Mesodermal cell (in vitro differentiated cells): ENCODE results near the gene CHRD.
"Not testable (repeated sequence)": the region's sequence is repeated elsewhere in the genome, so short reads cannot be mapped to it uniquely, and the experiment has no call there.

Experiments
- H3K27ac ChIP-seq: 2 replicates; pipeline ENCODE4 v1.7.0; 2013; ENCODE audit warnings: mild to moderate bottlenecking, low read depth, low read length, moderate library complexity; ENCODE audit not compliant: severe bottlenecking
- H3K36me3 ChIP-seq: 2 replicates; pipeline ENCODE4 v1.7.1; 2013; ENCODE audit warnings: mild to moderate bottlenecking, low read length, moderate library complexity; ENCODE audit not compliant: control insufficient read depth, insufficient read depth
- H3K4me1 ChIP-seq: one replicate; pipeline ENCODE4 v1.7.1; 2013; ENCODE audit warnings: mild to moderate bottlenecking, low read length; ENCODE audit not compliant: insufficient read depth, control insufficient read depth, poor library complexity, severe bottlenecking
- H3K4me3 ChIP-seq: 2 replicates; pipeline ENCODE4 v1.7.0; 2013; ENCODE audit warnings: low read length, control low read depth, mild to moderate bottlenecking; ENCODE audit not compliant: insufficient read depth, poor library complexity, severe bottlenecking; ENCODE audit errors: extremely low read depth
- H3K9me3 ChIP-seq: 2 replicates; pipeline ENCODE4 v1.7.1; 2013; ENCODE audit warnings: mild to moderate bottlenecking, low read length, moderate library complexity; ENCODE audit not compliant: control insufficient read depth
- WGBS, 2 experiments: methylation state at CpG; one replicate each; pipeline ENCODE4 v1.1.5; 2013; ENCODE audit warnings: missing lambda C conversion rate in 2 of 2; ENCODE audit not compliant: insufficient coverage in 2 of 2; 5-methylcytosine and 5-hydroxymethylcytosine counted together

The CHRD gene

DNA sequence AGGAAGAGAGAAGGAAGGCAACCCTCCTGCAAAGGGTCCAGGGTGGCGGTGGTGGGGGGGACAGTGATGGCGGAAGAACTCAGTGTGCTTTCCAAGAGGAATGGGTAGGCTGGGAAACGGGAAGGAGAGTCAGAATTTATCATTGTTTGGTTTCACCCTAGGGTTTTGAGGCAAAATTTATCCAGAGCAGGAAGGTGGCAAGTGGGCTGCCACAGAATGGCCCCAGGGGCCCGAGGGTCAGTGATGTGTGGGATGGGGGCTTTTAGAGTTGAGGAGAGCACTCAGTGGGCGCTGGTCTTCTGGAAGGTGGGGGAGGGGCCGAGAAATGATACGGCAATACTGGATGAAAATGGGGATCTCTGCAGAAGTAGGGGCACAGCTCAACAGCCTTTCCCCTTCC lies 41.9 kb upstream of the CHRD start:
- no peak overlapping the region for H3K27ac ChIP-seq
- no peak overlapping the region for H3K4me3 ChIP-seq
- H3K4me1 ChIP-seq, result peaks cover 50% of the 10 kb centered on the region
- H3K9me3 ChIP-seq, result no peaks in the 10 kb centered on the region
- WGBS, 2 experiments, result 87 to 95% methylated on average over 3 to 7 of the region's 7 CpGs
- H3K36me3 ChIP-seq, result peaks cover 42% of the 10 kb centered on the region

DNA sequence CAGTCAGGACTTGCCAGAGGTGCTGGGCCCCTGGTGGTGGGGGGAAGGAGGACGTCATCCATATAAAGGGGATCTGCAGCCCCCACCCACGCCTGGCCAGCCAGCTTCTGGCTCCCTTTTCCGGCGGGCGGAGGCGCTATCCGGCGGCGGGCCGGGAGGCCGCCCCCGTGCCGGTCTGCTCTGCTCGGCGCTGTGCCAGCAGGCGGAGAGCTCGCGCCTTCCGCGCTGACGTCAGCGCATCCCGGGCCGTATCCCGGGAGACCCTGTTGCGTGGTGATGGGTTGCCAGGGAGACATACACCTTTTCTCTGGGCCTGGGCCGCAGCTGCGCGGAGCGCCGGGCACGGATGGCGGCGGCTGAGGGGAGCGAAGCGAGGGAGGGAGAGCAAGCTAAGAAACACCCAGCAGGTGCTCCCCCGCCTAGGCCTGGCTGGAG lies 41.3 kb upstream of the CHRD start:
- Histone ChIP-seq H3K36me3 (peaks cover 37% of the 10 kb centered on the region), H3K9me3 (no peaks in the 10 kb centered on the region), H3K4me3 (no peak overlapping the region), H3K4me1 (peaks cover 50% of the 10 kb centered on the region), H3K27ac (no peak overlapping the region)
- WGBS, 2 experiments, result 22 to 41% methylated on average over 20 to 23 of the region's 37 CpGs

DNA sequence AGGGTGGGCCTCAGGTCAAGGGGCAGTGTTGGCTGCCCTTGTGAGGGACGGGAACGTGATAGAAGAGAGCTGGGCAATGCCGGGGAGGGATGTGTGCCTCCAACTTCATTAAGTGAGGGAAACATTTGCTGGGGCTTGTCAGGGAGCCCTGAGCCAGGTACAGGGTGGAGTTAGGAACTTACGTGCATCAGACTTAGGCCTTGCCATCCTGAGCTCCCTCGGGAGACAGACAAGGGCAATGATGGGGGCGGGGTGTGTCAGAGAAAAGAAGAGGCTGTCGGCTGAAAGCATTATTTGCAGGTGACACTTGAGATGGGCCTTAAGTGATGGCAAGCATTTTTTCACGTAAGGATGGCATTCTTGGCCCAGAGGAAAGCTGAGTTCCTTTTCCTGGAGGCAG lies 40.9 kb upstream of the CHRD start:
- no peak overlapping the region for H3K4me3 ChIP-seq
- peaks cover 48% of the 10 kb centered on the region for H3K4me1 ChIP-seq
- H3K36me3 ChIP-seq, result peaks cover 35% of the 10 kb centered on the region
- WGBS, 2 experiments, result 64 to 81% methylated on average over 6 to 8 of the region's 8 CpGs
- H3K9me3 ChIP-seq, result no peaks in the 10 kb centered on the region
- no peak overlapping the region for H3K27ac ChIP-seq

DNA sequence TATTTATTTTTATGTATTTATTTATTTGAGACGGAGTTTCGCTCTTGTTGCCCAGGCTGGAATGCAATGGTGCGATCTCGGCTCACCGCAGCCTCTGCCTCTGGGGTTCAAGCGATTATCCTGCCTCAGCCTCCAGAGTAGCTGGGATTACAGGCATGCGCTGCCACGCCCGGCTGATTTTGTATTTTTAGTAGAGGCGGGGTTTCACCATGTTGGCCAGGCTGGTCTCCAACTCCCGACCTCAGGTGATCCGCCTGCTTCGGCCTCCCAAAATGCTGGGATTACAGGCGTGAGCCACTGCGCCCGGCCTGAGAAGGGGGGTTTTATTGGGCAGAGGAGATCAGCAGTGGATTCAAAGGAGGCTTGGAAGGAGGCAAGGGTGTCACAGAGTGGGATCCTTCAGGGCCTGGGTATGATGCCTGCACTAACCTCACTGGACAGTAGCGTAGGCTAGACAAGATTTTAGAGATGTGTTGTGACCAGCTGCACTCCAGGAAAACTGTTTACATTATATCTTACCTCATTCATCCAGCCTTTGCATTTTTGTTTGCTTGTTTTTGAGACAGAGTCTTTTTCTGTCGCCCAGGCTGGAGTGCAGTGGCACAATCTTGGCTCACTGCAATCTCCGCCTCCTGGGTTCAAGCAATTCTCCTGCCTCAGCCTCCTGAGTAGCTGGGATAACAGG lies 40.3 kb upstream of the CHRD start:
- H3K27ac ChIP-seq, H3K4me3 ChIP-seq: not testable (repeated sequence)
- WGBS, 2 experiments, result 92 to 96% methylated on average over 15 to 18 of the region's 19 CpGs

DNA sequence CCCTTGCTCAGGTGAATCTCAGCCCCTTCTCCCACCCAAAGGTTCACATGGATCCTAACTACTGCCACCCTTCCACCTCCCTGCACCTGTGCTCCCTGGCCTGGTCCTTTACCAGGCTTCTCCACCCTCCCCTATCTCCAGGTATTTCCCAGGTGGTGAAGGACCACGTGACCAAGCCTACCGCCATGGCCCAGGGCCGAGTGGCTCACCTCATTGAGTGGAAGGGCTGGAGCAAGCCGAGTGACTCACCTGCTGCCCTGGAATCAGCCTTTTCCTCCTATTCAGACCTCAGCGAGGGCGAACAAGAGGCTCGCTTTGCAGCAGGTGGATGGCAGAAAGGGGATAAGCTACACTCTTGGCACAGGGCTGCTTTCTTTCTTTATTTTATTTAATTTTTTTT lies 37.9 kb upstream of the CHRD start:
- peaks cover 44% of the 10 kb centered on the region for H3K4me1 ChIP-seq
- H3K27ac ChIP-seq, result no peak overlapping the region
- H3K9me3 ChIP-seq, result no peaks in the 10 kb centered on the region
- H3K4me3 ChIP-seq, result no peak overlapping the region
- H3K36me3 ChIP-seq, result peaks cover 24% of the 10 kb centered on the region
- WGBS, 2 experiments, result 94 to 95% methylated on average over 7 of the region's 7 CpGs

More for the DNA sequence above, 40.3 kb upstream of the CHRD start:
- peaks cover 29% of the 10 kb centered on the region for H3K36me3 ChIP-seq
- H3K9me3 ChIP-seq, result not testable (repeated sequence)
- H3K4me1 ChIP-seq, result peaks cover 42% of the 10 kb centered on the region

DNA sequence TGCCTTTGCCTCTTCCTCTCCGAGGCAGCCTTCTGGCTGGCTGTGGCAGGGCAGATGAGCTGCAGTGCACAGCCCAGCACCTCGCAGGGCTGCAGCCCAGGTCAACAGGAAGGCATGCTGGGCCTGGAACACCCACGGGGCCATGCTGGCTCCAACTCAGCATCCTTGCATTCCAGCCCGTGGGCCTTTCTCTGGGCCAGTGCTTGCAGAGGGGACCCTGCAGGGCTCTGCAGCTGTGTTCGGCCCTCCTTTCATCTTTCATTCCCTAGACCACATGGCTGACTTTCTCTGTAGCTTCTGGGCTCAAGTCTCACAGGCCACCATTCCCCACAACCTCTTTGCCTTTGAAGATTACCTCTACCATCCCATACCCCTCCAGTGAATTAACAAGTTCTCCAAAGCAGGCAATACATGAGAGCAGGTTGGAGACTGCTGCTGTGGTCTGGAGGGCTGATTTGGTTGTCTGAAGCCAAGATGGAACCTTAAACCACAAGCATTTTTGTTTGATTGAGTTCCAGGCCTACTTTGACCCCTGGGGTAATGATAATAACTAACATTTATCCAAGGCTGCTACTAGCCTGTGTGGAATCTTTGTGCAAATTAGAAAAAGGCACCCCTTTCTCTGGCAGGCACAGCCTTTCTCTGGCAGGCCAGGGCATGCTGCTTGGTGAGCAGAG lies 36.5 kb upstream of the CHRD start:
- Histone ChIP-seq H3K36me3 (peaks cover 31% of the 10 kb centered on the region), H3K27ac (no peak overlapping the region), H3K4me3 (no peak overlapping the region), H3K4me1 (peaks cover 46% of the 10 kb centered on the region), H3K9me3 (no peaks in the 10 kb centered on the region)
- 64 to 84% methylated on average over 4 to 5 of the region's 5 CpGs for WGBS, 2 experiments

DNA sequence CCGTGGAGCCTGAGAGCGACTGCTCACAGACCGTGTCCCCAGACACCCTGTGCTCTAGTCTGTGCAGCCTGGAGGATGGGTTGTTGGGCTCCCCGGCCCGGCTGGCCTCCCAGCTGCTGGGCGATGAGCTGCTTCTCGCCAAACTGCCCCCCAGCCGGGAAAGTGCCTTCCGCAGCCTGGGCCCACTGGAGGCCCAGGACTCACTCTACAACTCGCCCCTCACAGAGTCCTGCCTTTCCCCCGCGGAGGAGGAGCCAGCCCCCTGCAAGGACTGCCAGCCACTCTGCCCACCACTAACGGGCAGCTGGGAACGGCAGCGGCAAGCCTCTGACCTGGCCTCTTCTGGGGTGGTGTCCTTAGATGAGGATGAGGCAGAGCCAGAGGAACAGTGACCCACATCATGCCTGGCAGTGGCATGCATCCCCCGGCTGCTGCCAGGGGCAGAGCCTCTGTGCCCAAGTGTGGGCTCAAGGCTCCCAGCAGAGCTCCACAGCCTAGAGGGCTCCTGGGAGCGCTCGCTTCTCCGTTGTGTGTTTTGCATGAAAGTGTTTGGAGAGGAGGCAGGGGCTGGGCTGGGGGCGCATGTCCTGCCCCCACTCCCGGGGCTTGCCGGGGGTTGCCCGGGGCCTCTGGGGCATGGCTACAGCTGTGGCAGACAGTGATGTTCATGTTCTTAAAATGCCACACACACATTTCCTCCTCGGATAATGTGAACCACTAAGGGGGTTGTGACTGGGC lies 35.1 kb upstream of the CHRD start:
- WGBS, 2 experiments, result 75 to 94% methylated on average over 11 to 16 of the region's 24 CpGs
- Histone ChIP-seq H3K9me3 (no peaks in the 10 kb centered on the region), H3K27ac (no peak overlapping the region), H3K4me1 (peaks cover 40% of the 10 kb centered on the region), H3K4me3 (no peak overlapping the region), H3K36me3 (peaks cover 34% of the 10 kb centered on the region)

DNA sequence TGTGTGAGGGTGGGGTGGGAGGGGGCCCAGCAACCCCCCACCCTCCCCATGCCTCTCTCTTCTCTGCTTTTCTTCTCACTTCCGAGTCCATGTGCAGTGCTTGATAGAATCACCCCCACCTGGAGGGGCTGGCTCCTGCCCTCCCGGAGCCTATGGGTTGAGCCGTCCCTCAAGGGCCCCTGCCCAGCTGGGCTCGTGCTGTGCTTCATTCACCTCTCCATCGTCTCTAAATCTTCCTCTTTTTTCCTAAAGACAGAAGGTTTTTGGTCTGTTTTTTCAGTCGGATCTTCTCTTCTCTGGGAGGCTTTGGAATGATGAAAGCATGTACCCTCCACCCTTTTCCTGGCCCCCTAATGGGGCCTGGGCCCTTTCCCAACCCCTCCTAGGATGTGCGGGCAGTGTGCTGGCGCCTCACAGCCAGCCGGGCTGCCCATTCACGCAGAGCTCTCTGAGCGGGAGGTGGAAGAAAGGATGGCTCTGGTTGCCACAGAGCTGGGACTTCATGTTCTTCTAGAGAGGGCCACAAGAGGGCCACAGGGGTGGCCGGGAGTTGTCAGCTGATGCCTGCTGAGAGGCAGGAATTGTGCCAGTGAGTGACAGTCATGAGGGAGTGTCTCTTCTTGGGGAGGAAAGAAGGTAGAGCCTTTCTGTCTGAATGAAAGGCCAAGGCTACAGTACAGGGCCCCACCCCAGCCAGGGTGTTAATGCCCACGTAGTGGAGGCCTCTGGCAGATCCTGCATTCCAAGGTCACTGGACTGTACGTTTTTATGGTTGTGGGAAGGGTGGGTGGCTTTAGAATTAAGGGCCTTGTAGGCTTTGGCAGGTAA lies 34.3 kb upstream of the CHRD start:
- no peak overlapping the region for H3K4me3 ChIP-seq
- peaks cover 36% of the 10 kb centered on the region for H3K4me1 ChIP-seq
- 27 to 38% methylated on average over 6 of the region's 14 CpGs for WGBS, 2 experiments
- no peaks in the 10 kb centered on the region for H3K9me3 ChIP-seq
- peaks cover 39% of the 10 kb centered on the region for H3K36me3 ChIP-seq
- H3K27ac ChIP-seq, result peak overlapping the region; percentile 36

DNA sequence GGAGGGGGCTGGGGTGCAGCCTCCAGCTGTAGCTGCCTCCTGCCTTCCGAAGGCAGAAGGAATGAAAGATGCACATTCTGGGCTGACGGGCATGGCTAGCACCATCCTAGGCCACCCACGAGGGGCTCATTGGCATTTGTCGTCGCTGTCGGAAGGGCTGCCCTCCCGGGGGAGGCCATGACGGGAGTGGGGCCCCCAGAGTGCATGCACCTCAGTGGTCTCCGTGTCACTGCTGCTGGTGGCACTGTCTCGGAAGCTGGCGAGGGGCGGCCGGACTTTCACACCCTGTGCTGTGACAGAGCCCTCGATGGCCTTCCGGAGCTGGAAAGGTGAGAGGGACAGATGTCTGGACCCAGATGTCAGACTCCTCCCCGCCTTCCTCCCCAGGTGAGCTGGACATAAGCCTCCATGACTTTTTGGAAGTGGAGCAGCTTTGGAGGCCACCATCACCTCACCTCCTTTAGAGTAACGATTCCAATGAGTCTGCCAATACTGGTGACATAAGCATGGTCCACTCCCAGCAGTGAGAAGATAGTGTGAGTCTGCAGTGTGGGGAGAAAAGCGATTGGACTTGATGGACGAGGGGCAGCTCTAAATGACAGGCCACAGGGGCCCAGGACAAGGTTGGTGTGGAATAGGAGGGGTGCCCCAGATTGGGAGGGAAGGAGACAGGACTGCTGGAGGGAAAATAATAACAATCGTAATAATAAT lies 33.2 kb upstream of the CHRD start:
- no peak overlapping the region for H3K27ac ChIP-seq
- H3K36me3 ChIP-seq, result peaks cover 35% of the 10 kb centered on the region
- WGBS, 2 experiments, result 93 to 98% methylated on average over 13 to 18 of the region's 20 CpGs
- no peaks in the 10 kb centered on the region for H3K9me3 ChIP-seq
- H3K4me1 ChIP-seq, result peaks cover 36% of the 10 kb centered on the region
- no peak overlapping the region for H3K4me3 ChIP-seq
